ENCODE measurements around the gene ID2. TPM values are rescaled to one million over a fixed set of nuclear protein-coding genes. Genes with fewer than 3 reads are reported as not detected.

The ID2 gene, protein sequence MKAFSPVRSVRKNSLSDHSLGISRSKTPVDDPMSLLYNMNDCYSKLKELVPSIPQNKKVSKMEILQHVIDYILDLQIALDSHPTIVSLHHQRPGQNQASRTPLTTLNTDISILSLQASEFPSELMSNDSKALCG
- 41.0 and 132 TPM in 2 replicates for total RNA-seq

DNA sequence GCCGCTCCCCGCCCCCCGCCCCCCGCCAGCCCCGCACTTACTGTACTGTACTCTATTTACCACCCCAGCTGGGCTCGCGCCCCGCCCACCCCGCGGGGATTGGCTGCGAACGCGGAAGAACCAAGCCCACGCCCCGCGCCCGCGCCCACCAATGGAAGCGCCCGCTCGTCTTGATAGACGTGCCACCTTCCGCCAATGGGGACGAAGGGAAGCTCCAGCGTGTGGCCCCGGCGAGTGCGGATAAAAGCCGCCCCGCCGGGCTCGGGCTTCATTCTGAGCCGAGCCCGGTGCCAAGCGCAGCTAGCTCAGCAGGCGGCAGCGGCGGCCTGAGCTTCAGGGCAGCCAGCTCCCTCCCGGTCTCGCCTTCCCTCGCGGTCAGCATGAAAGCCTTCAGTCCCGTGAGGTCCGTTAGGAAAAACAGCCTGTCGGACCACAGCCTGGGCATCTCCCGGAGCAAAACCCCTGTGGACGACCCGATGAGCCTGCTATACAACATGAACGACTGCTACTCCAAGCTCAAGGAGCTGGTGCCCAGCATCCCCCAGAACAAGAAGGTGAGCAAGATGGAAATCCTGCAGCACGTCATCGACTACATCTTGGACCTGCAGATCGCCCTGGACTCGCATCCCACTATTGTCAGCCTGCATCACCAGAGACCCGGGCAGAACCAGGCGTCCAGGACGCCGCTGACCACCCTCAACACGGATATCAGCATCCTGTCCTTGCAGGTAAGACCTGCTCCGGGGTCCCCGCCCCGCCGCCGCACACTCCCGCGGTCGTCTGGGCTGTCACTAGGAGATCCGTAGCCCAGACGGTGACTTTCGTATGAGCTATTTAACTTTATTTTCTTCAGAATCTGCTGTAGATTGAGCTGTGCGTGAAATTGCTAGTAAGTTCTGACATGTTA lies at the start of gene ID2:
Gene ID2, plus strand, starts transcription at position 271 of the 907 bp plus-strand sequence. Its CDS starts 110 bp downstream, at position 381.

Other genes with a start within 250 kb of the ID2 start
- 72.5 and 93.3 TPM in 2 replicates for gene KIDINS220, start 155.6 kb downstream of the ID2 start, total RNA-seq